CD14-positive monocyte (primary cell): ENCODE results near the gene METTL17. TPM values are rescaled to one million over a fixed set of nuclear protein-coding genes. Genes with fewer than 3 reads are reported as not detected.

Experiments
- DNase-seq, 3 donors: peaks; one replicate each; pipeline ENCODE4 v3.0.0-alpha.2; 2011 to 2022
- H2AFZ ChIP-seq: 2 replicates; pipeline ENCODE4 v1.6.0; 2012; ENCODE audit warnings: mild to moderate bottlenecking, low read depth, low read length, inconsistent platforms; ENCODE audit not compliant: insufficient read depth, poor library complexity, severe bottlenecking
- H3K27ac ChIP-seq, 2 donors: 1 replicate in 1 of 2; 2 replicates in 1 of 2; pipeline ENCODE4 v1.5.1; 2012 to 2013; ENCODE audit warnings: low read length in 2 of 2, control low read depth in 1 of 2, inconsistent platforms in 1 of 2, low read depth in 1 of 2, mild to moderate bottlenecking in 1 of 2
- H3K27me3 ChIP-seq, 2 donors: one replicate each; pipeline versions ENCODE4 v1.6.0 to v1.6.1; 2011 to 2013; ENCODE audit warnings: low read length in 2 of 2; ENCODE audit not compliant: control insufficient read depth in 2 of 2, insufficient read depth in 2 of 2
- H3K36me3 ChIP-seq, 2 donors: replicated peaks in 1 of 2; 1 replicate in 1 of 2; 2 replicates in 1 of 2; pipeline versions ENCODE4 v1.5.1 to v1.6.1; 2012 to 2013; ENCODE audit warnings: low read length in 2 of 2, control low read depth in 1 of 2, inconsistent platforms in 1 of 2, mild to moderate bottlenecking in 1 of 2; ENCODE audit not compliant: insufficient read depth in 2 of 2, control insufficient read depth in 1 of 2
- H3K4me1 ChIP-seq, 2 donors: 1 replicate in 1 of 2; 2 replicates in 1 of 2; pipeline versions ENCODE4 v1.5.1 to v1.6.1; 2012 to 2013; ENCODE audit warnings: low read length in 2 of 2, control low read depth in 1 of 2, inconsistent platforms in 1 of 2, mild to moderate bottlenecking in 1 of 2, moderate library complexity in 1 of 2; ENCODE audit not compliant: insufficient read depth in 2 of 2, control insufficient read depth in 1 of 2
- H3K4me2 ChIP-seq: replicated peaks from 2 replicates; pipeline ENCODE3; 2012; ENCODE audit warnings: low read length, moderate library complexity, mild to moderate bottlenecking; ENCODE audit not compliant: poor library complexity, severe bottlenecking; ENCODE audit errors: extremely low read depth
- H3K4me3 ChIP-seq, 3 experiments: fragments of 200-600 bp in 1 of 3; sonication (generic) in 1 of 3; replicated peaks in 1 of 3; 1 replicate in 2 of 3; 2 replicates in 1 of 3; pipeline ENCODE4 v1.5.1; 2011 to 2013; ENCODE audit warnings: low read length in 3 of 3, mild to moderate bottlenecking in 3 of 3, control low read depth in 2 of 3, low read depth in 2 of 3, inconsistent platforms in 1 of 3, moderate library complexity in 1 of 3
- H3K79me2 ChIP-seq: 2 replicates; pipeline ENCODE4 v1.6.0; 2012; ENCODE audit warnings: mild to moderate bottlenecking, control low read depth, inconsistent platforms, low read length, moderate library complexity; ENCODE audit not compliant: insufficient read depth
- H3K9ac ChIP-seq: 2 replicates; pipeline ENCODE4 v1.6.0; 2017; ENCODE audit warnings: low read length, mild to moderate bottlenecking; ENCODE audit not compliant: insufficient read depth, poor library complexity, severe bottlenecking
- H3K9me3 ChIP-seq, 2 donors: replicated peaks in 1 of 2; 1 replicate in 1 of 2; 2 replicates in 1 of 2; pipeline versions ENCODE4 v1.5.1 to v1.6.1; 2012 to 2013; ENCODE audit warnings: low read length in 2 of 2, control low read depth in 1 of 2; ENCODE audit not compliant: control insufficient read depth in 1 of 2, insufficient read depth in 1 of 2
- H4K20me1 ChIP-seq: 2 replicates; pipeline ENCODE4 v1.6.0; 2012; ENCODE audit warnings: mild to moderate bottlenecking, low read length, control low read depth, moderate library complexity; ENCODE audit not compliant: insufficient read depth
- H3K27ac Mint-ChIP-seq, 7 donors: one replicate each; pipeline ENCODE4 v1.8.0; 2020; ENCODE audit warnings: mild to moderate bottlenecking in 7 of 7, mixed read lengths in 7 of 7, moderate library complexity in 6 of 7, inconsistent platforms in 2 of 7
- H3K27me3 Mint-ChIP-seq, 3 donors: one replicate each; pipeline ENCODE4 v1.8.0; 2021 to 2022; ENCODE audit warnings: low read depth in 3 of 3, mild to moderate bottlenecking in 3 of 3, mixed read lengths in 3 of 3, moderate library complexity in 3 of 3, inconsistent platforms in 1 of 3
- H3K36me3 Mint-ChIP-seq, 2 donors: one replicate each; pipeline ENCODE4 v1.8.0; 2020; ENCODE audit warnings: mixed read lengths in 2 of 2, inconsistent platforms in 1 of 2, mild to moderate bottlenecking in 1 of 2
- H3K4me1 Mint-ChIP-seq: one replicate; pipeline ENCODE4 v1.8.0; 2020; ENCODE audit warnings: mild to moderate bottlenecking, mixed read lengths
- H3K4me3 Mint-ChIP-seq, 2 donors: one replicate each; pipeline ENCODE4 v1.8.0; 2020; ENCODE audit warnings: mild to moderate bottlenecking in 2 of 2, mixed read lengths in 2 of 2, moderate library complexity in 1 of 2
- H3K9me3 Mint-ChIP-seq, 7 donors: one replicate each; pipeline ENCODE4 v1.8.0; 2020 to 2022; ENCODE audit warnings: mixed read lengths in 7 of 7, mild to moderate bottlenecking in 6 of 7, moderate library complexity in 6 of 7, inconsistent platforms in 2 of 7
- WGBS: methylation state at CpG from one replicate; pipeline ENCODE4 v1.1.5; 2013; ENCODE audit warnings: missing lambda C conversion rate; ENCODE audit not compliant: insufficient coverage; 5-methylcytosine and 5-hydroxymethylcytosine counted together
- intact Hi-C, 2 donors: fragments of 100-400 bp; cut with micrococcal nuclease; formaldehyde crosslinking; loops; one replicate each; pipeline versions ENCODE4 v1.15.0 to v1.15.1; 2023
- polyA plus RNA-seq, 3 donors: library from polyadenylated mRNA; depleted of rRNA in 1 of 3; unstranded in 2 of 3; stranded (reverse) in 1 of 3; fragments of 300-500 nt in 2 of 3; fragments of >200 nt in 1 of 3; fragmentation: Illumina TruSeq in 2 of 3; gene quantifications; 1 replicate in 2 of 3; 2 replicates in 1 of 3; pipeline ENCODE4 v1.2.3, GENCODE V29; 2012 to 2021
- TF ChIP-seq, protein P1 (sequence below): fragments of 200-600 bp; IDR thresholded peaks from one replicate; pipeline ENCODE4 v1.8.0; 2022; ENCODE audit warnings: antibody characterized with exemption, mild to moderate bottlenecking

The METTL17 gene
- polyA plus RNA-seq, 3 donors = 20.1 to 137 (median 21.1) TPM

DNA sequence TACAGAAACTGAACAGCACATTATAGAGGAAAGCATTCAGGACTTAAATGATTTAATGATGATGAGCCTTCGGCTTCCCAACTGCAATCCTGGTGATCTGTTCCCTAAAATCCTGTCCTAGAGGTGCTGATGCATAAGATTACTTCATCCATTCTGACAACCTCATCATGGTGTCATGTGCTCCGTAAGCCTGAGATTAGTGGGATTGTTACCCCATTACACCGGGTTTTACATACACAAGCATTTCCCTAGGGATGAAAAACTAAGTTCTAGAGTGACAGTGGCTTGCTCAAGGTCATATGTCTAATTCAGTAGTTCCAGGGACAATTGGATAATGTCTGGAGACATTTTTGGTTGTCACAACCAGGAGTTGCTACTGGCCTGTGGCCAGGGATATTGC is 47.4 kb downstream of the METTL17 start:
- no peaks in the 10 kb centered on the region for H3K27me3 ChIP-seq
- H3K9ac ChIP-seq = no peak overlapping the region
- WGBS = no CpG with 5 or more reads among the region's 3 CpGs
- no peak overlapping the region for H3K27ac Mint-ChIP-seq
- no peaks in the 10 kb centered on the region for H3K36me3 Mint-ChIP-seq
- H3K79me2 ChIP-seq = no peaks in the 10 kb centered on the region
- peaks cover 0 to 13% of the 10 kb centered on the region in 2 donors for H3K4me1 ChIP-seq
- DNase-seq = no peak
- H3K4me2 ChIP-seq = no peak overlapping the region
- H3K9me3 Mint-ChIP-seq = peaks cover 0 to 2% (median 0%) of the 10 kb centered on the region in 7 donors
- no peak overlapping the region for H3K27ac ChIP-seq
- no peaks in the 10 kb centered on the region for H3K9me3 ChIP-seq
- H3K36me3 ChIP-seq = no peaks in the 10 kb centered on the region
- no peak overlapping the region for H3K4me3 Mint-ChIP-seq
- TF ChIP-seq, protein P1, sequence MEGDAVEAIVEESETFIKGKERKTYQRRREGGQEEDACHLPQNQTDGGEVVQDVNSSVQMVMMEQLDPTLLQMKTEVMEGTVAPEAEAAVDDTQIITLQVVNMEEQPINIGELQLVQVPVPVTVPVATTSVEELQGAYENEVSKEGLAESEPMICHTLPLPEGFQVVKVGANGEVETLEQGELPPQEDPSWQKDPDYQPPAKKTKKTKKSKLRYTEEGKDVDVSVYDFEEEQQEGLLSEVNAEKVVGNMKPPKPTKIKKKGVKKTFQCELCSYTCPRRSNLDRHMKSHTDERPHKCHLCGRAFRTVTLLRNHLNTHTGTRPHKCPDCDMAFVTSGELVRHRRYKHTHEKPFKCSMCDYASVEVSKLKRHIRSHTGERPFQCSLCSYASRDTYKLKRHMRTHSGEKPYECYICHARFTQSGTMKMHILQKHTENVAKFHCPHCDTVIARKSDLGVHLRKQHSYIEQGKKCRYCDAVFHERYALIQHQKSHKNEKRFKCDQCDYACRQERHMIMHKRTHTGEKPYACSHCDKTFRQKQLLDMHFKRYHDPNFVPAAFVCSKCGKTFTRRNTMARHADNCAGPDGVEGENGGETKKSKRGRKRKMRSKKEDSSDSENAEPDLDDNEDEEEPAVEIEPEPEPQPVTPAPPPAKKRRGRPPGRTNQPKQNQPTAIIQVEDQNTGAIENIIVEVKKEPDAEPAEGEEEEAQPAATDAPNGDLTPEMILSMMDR = no peak
- peaks cover 0 to 7% (median 4%) of the 10 kb centered on the region in 3 donors for H3K27me3 Mint-ChIP-seq
- H3K4me1 Mint-ChIP-seq = peaks cover 19% of the 10 kb centered on the region
- no peaks in the 10 kb centered on the region for H4K20me1 ChIP-seq
- intact Hi-C loops = no loop called here
- no peak overlapping the region for H2AFZ ChIP-seq
- H3K4me3 ChIP-seq = no peak overlapping the region

DNA sequence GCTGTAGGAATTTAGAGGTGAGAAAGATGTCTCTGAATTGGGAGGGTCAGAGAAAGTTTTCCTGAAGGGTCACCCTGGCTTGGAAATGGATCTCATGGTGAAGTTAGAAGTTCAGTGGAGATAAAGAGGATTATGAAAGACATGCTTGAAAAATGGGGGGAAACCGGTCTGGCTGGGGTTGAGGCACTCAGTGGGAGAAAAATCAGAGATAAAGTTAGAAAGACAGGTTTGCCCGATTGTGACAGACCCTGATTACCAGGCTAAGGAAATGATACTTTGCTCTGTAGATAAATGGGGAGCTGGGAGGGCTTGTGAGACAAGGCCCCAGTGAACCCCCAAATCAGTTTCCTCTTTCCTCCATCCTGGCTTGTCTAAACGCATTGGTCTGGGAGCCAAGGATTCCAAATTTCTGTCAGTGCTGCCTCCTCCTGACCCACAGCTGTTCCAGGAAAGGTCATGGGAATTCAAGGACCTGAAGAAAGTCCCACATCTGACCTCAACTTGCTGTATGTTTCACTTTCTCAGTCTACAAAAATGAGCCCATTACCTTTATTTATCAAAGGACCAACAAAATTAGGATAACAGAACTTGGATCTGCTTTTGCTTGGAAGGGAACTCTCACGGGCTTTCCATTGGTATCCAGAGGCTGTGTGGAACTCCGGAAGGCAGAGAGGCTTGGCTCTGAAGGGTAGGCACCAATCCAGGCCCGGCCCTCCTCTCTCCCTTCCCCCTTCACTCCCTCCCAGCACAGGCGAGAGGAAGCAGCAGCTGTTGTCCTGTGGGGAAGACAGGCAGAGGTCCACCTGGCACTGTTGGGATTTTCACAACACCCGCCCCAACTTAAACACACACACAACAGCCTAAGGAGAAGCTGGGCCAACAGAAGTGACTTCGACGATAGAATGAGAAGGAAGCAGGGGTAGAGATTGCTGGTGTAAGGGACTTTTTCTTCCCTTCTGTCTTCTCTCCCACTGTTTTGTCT is 49.0 kb downstream of the METTL17 start:
- no peak overlapping the region for H2AFZ ChIP-seq
- 85% methylated on average over 5 of the region's 10 CpGs for WGBS
- intact Hi-C loops = no loop called here
- Mint-ChIP-seq H3K27me3 (peaks cover 4 to 10% (median 5%) of the 10 kb centered on the region in 3 donors), H3K4me1 (peaks cover 8% of the 10 kb centered on the region), H3K9me3 (peaks cover 0 to 2% (median 0%) of the 10 kb centered on the region in 7 donors), H3K36me3 (no peaks in the 10 kb centered on the region), H3K4me3 (no peak overlapping the region), H3K27ac (no peak overlapping the region)
- no peak overlapping the region for H3K27ac ChIP-seq
- TF ChIP-seq, protein P1 = no peak
- no peak overlapping the region for H3K9ac ChIP-seq
- no peak overlapping the region for H3K4me2 ChIP-seq
- H3K79me2 ChIP-seq = no peaks in the 10 kb centered on the region
- H3K27me3 ChIP-seq = peaks cover 0 to 11% of the 10 kb centered on the region in 2 donors
- DNase-seq = no peak
- H3K4me3 ChIP-seq = no peak overlapping the region
- H3K36me3 ChIP-seq = no peaks in the 10 kb centered on the region
- H3K9me3 ChIP-seq = no peaks in the 10 kb centered on the region
- no peaks in the 10 kb centered on the region for H3K4me1 ChIP-seq
- no peaks in the 10 kb centered on the region for H4K20me1 ChIP-seq
